Adrenal gland (tissue), 5 donors: ENCODE data around the gene GPR179.

Experiments used
- CTCF ChIP-seq, 6 experiments: fragments of 450-650 bp in 4 of 6; fragments of 200-600 bp in 2 of 6; sonication (generic) in 1 of 6; IDR thresholded peaks; 1 replicate in 5 of 6; 2 replicates in 1 of 6; pipeline versions ENCODE4 v1.5.1 to v1.8.0; 2016 to 2021; ENCODE audit warnings: antibody characterized with exemption in 6 of 6, mild to moderate bottlenecking in 2 of 6, moderate library complexity in 1 of 6
- POLR2A ChIP-seq, 2 donors: fragments of 450-650 bp; IDR thresholded peaks; one replicate each; pipeline ENCODE4 v1.6.1; 2017; ENCODE audit warnings: antibody characterized with exemption in 2 of 2, mild to moderate bottlenecking in 2 of 2, moderate library complexity in 1 of 2
- donor health status: DM: no; HTN: no; CAD: no.

- TF ChIP-seq CTCF (IDR thresholded peaks at IDR 0.05), result no peak
- no peak for TF ChIP-seq POLR2A (IDR thresholded peaks at IDR 0.05)
Measured at GRCh38 chr17:38326996-38327792, 16.6 kb downstream of the GPR179 start.
